NCI-H1105 treated with DMSO at 0.1 percent for 48 hours (cell line): ENCODE measurements around the gene SLAMF7.

Source experiments
- DNase-seq: peaks from one replicate; lab custom pipeline; 2025; lab: John Stamatoyannopoulos, UW

SLAMF7 gene

DNA sequence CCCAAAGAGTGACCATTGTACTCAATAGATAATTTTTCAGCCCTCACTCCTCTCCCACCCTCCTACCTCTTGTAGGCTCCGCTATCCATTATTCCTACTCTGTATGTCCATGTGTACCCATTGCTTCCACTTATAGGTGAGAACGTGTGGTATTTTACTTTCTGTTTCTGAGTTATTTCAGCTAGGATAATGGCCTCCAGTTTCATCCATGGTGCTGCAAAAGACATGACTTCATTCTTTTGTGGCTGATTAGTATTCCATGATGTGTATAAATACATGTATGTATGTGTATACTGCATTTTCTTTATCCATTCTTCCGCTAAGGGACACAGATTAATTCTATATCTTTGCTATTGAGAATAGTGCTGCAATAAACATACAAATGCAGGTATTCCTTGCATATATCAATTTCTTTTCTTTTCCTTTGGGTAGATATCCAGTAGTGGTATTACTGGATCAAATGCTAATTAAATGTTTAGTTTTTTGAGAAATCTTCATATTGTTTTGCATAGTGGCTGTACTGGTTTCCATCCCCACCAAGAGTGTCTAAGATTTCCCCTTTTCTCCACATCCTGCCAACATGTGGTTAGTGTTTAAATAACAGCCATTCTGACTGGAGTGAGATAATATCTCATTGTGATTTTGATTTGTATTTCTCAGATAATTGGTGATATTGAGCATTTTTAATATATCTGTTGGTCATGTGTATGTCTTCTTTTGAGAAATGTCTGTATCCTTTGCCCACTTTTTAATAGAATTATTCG, 61.8 kb downstream of the SLAMF7 start:
- DNase-seq: no peak

DNA sequence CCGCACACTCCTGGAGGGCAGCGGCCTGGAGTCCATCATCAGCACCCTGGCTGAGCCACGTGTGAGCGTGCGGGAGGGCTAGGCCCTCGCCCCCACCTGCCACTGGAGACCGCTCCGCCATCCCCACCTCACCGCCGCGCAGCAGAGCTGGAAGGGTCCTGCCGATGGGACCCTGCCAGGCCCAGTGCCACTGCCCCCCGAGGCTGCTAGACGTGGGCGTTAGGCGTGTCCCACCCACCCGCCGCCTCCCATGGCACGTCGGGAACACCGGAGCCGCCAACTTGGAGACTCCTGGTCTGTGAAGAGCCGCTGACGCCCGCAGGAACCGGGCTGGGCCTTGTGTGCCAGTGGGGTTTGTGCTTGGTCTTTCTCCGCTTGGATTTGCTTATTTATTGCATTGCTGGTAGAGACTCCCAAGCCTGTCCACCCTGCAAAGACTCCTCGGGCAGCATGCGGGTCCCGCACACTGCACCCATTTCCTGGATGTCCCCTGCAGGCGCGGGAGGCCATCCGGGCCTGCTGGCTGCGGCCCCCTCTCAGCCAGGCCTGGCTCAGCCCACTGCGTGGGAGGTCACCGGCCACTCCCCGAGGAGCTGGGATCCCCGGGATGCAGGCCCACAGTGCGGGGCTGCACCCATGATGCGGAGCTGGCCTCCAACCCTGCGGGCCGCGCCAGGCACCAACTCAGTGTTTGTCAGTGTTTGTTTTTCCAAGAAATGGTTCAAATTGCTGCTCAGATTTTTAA, 63.0 kb downstream of the SLAMF7 start:
- DNase-seq: no peak
